ENCODE results near the gene TMEM170A.

TMEM170A gene

GRCh38 chr16:75479421-75479990 lies 15.0 kb upstream of the TMEM170A start:
- no peak overlapping the region for H3K4me3 ChIP-seq (replicated peaks; ENCODE audit: low read depth, low read length)
- no peak for DNase-seq (ENCODE audit: low read depth)
- TF ChIP-seq, protein P1, sequence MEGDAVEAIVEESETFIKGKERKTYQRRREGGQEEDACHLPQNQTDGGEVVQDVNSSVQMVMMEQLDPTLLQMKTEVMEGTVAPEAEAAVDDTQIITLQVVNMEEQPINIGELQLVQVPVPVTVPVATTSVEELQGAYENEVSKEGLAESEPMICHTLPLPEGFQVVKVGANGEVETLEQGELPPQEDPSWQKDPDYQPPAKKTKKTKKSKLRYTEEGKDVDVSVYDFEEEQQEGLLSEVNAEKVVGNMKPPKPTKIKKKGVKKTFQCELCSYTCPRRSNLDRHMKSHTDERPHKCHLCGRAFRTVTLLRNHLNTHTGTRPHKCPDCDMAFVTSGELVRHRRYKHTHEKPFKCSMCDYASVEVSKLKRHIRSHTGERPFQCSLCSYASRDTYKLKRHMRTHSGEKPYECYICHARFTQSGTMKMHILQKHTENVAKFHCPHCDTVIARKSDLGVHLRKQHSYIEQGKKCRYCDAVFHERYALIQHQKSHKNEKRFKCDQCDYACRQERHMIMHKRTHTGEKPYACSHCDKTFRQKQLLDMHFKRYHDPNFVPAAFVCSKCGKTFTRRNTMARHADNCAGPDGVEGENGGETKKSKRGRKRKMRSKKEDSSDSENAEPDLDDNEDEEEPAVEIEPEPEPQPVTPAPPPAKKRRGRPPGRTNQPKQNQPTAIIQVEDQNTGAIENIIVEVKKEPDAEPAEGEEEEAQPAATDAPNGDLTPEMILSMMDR (IDR thresholded peaks at IDR 0.05; ENCODE audit: low read length, missing control alignments) = no peak

DNA sequence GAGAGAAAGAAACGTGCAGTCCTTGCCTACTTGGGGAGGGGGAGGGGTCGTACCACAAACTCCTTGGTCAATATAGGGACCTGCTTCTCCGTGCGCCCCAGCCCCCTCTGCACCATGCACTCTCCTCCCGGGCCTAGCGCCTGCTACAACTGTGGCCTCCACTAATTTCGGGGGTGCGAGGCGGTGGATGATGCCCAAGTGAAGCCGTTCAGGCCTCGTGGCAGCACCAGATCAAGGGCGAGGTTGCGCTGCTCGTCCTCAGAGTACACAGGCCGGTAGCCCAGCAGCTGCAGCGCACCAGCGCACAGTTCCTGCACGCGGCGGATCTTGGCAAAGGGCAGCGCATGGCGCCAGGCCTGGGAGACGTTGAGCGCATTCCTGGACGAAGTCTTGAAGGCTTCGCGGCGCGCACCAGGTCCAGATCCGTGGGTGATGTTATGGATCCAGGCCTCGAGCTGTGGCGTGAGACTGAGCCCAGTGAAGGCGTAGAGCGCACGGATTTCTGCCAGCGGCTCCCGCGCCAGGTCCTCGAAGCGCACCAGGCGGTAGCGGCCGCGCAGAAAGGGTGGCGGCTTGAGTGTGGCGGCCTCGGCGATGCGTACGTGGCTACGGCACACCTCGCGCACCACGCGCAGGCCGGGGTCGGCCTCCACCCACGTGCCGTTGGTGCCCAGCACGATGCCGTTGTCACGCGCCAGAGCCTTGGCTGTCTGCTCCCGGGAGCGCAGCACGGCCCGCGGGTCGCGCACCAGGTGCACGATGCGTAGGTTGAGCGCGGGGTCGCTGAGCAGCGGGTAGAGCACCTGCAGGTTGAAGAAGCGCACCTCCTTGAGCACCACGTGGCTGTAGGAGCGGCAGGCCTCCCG lies 14.2 kb upstream of the TMEM170A start:
- H3K4me3 ChIP-seq (replicated peaks; ENCODE audit: low read depth, low read length) = no peak overlapping the region
- no peak for DNase-seq (ENCODE audit: low read depth)
- TF ChIP-seq, protein P1 (IDR thresholded peaks at IDR 0.05; ENCODE audit: low read length, missing control alignments) = no peak

- DNase-seq (ENCODE audit: low read depth) = no peak
- no peak overlapping the region for H3K4me3 ChIP-seq (replicated peaks; ENCODE audit: low read depth, low read length)
- TF ChIP-seq, protein P1 (IDR thresholded peaks at IDR 0.05; ENCODE audit: low read length, missing control alignments) = no peak
Measured at GRCh38 chr16:75477680-75478473, 13.4 kb upstream of the TMEM170A start.

- no peak overlapping the region for H3K4me3 ChIP-seq (replicated peaks; ENCODE audit: low read depth, low read length)
- DNase-seq (ENCODE audit: low read depth) = no peak
- TF ChIP-seq, protein P1 (IDR thresholded peaks at IDR 0.05; ENCODE audit: low read length, missing control alignments) = no peak
Measured at GRCh38 chr16:75476817-75477216, 12.3 kb upstream of the TMEM170A start.

DNA sequence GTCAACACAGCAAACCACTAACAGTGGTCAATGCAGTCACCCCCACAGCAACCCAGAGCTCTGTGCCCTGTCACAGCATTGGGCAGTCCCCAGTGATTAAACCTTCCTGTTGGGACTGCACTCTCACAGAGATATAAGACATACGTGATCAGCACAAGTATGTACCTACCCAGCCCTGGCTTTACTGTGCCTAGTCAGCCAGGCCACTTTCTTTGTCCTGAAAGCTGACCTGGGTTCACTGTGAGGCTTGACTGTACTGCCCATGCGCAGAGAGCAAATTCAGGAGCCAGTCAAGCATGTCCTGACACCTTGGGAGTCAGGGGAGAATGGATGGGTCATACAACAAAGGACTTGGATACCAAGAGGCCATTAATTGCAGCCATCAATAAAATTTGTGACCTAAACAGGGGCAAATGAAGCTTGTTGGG lies 10.9 kb upstream of the TMEM170A start:
- TF ChIP-seq, protein P1 (IDR thresholded peaks at IDR 0.05; ENCODE audit: low read length, missing control alignments) = no peak
- no peak for DNase-seq (ENCODE audit: low read depth)
- no peak overlapping the region for H3K4me3 ChIP-seq (replicated peaks; ENCODE audit: low read depth, low read length)

- no peak overlapping the region for H3K4me3 ChIP-seq (replicated peaks; ENCODE audit: low read depth, low read length)
- TF ChIP-seq, protein P1 (IDR thresholded peaks at IDR 0.05; ENCODE audit: low read length, missing control alignments) = no peak
- DNase-seq (ENCODE audit: low read depth) = no peak
Measured at GRCh38 chr16:75472908-75473877, 8.7 kb upstream of the TMEM170A start.
